ENCODE data around the gene PPA1.

Gene PPA1

GRCh38 chr10:70271996-70272924 lies 39.0 kb upstream of the PPA1 start:
- TF ChIP-seq CTCF (IDR thresholded peaks at IDR 0.05; ENCODE audit: borderline replicate concordance, insufficient read depth, low read depth, low read length), result no peak
- no peak overlapping the region for H3K4me3 ChIP-seq (ENCODE audit: low read depth, low read length)

GRCh38 chr10:70270952-70271351 lies 37.7 kb upstream of the PPA1 start:
- H3K4me3 ChIP-seq (ENCODE audit: low read depth, low read length), result no peak overlapping the region
- TF ChIP-seq CTCF (IDR thresholded peaks at IDR 0.05; ENCODE audit: borderline replicate concordance, insufficient read depth, low read depth, low read length), result no peak

- H3K4me3 ChIP-seq (ENCODE audit: low read depth, low read length), result no peak overlapping the region
- no peak for TF ChIP-seq CTCF (IDR thresholded peaks at IDR 0.05; ENCODE audit: borderline replicate concordance, insufficient read depth, low read depth, low read length)
Observed at GRCh38 chr10:70269741-70270140, 36.5 kb upstream of the PPA1 start.

GRCh38 chr10:70268376-70268775 lies 35.1 kb upstream of the PPA1 start:
- no peak for TF ChIP-seq CTCF (IDR thresholded peaks at IDR 0.05; ENCODE audit: borderline replicate concordance, insufficient read depth, low read depth, low read length)
- H3K4me3 ChIP-seq (ENCODE audit: low read depth, low read length), result no peak overlapping the region

GRCh38 chr10:70267161-70267933 lies 34.1 kb upstream of the PPA1 start:
- H3K4me3 ChIP-seq (ENCODE audit: low read depth, low read length), result no peak overlapping the region
- TF ChIP-seq CTCF (IDR thresholded peaks at IDR 0.05; ENCODE audit: borderline replicate concordance, insufficient read depth, low read depth, low read length), result peak; percentile 38; the same call in 1 of the 2 replicates

- no peak for TF ChIP-seq CTCF (IDR thresholded peaks at IDR 0.05; ENCODE audit: borderline replicate concordance, insufficient read depth, low read depth, low read length)
Observed at GRCh38 chr10:70266701-70267100, 33.5 kb upstream of the PPA1 start.

More at GRCh38 chr10:70266701-70267100, 33.5 kb upstream of the PPA1 start:
- no peak overlapping the region for H3K4me3 ChIP-seq (ENCODE audit: low read depth, low read length)
